GM12891 (cell line): Measurements from ENCODE around the gene RPUSD3. TPM values are rescaled to one million over a fixed set of nuclear protein-coding genes. Genes with fewer than 3 reads are reported as not detected.
A peak's percentile ranks its signal among the peaks of the same experiment; 100 is the strongest.

ENCODE experiments used
- DNase-seq: peaks from one replicate; pipeline ENCODE4 v3.0.0; 2011; ENCODE audit warnings: low spot score; ENCODE audit not compliant: insufficient read length
- FAIRE-seq: peaks from 2 replicates; lab custom pipeline; 2011; peaks lifted over from hg19 to GRCh38; lab: Jason Lieb, UNC
- PAX5 ChIP-seq: IDR thresholded peaks from 2 replicates; pipeline ENCODE4 v1.6.1; 2011; ENCODE audit warnings: low read length, moderate library complexity, mild to moderate bottlenecking; ENCODE audit not compliant: insufficient read depth, severe bottlenecking
- POLR2A ChIP-seq: IDR thresholded peaks from 2 replicates; pipeline ENCODE4 v1.6.1; 2011; ENCODE audit warnings: low read depth, low read length, control low read depth
- POLR2AphosphoS5 ChIP-seq: IDR thresholded peaks from 2 replicates; pipeline ENCODE4 v1.6.1; 2011; ENCODE audit warnings: low read depth, low read length, control low read depth
- POU2F2 ChIP-seq: IDR thresholded peaks from 2 replicates; pipeline ENCODE4 v1.6.1; 2011; ENCODE audit warnings: low read depth, mild to moderate bottlenecking, control low read depth, low read length, moderate library complexity
- SPI1 ChIP-seq: IDR thresholded peaks from 2 replicates; pipeline ENCODE4 v1.6.1; 2011; ENCODE audit warnings: low read depth, low read length, control low read depth
- TAF1 ChIP-seq: IDR thresholded peaks from 2 replicates; pipeline ENCODE4 v1.6.1; 2011; ENCODE audit warnings: low read depth, low read length, control low read depth
- polyA plus RNA-seq: library from polyadenylated mRNA; unstranded; fragments of >200 nt; gene quantifications from one replicate; pipeline ENCODE4 v1.2.1, GENCODE V29; 2012; ENCODE audit warnings: low read depth, missing spikeins, inconsistent platforms; ENCODE audit not compliant: missing spikeins

Gene RPUSD3, protein sequence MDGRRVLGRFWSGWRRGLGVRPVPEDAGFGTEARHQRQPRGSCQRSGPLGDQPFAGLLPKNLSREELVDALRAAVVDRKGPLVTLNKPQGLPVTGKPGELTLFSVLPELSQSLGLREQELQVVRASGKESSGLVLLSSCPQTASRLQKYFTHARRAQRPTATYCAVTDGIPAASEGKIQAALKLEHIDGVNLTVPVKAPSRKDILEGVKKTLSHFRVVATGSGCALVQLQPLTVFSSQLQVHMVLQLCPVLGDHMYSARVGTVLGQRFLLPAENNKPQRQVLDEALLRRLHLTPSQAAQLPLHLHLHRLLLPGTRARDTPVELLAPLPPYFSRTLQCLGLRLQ
- polyA plus RNA-seq = 28.6 TPM

- FAIRE-seq (peak; percentile 85), DNase-seq (peak; percentile 98)
- peak; percentile 42; the same call in 1 of the 2 replicates for TF ChIP-seq POLR2A
- TF ChIP-seq PAX5 = no peak
These were observed at the start of gene RPUSD3 for GRCh38 chr3:9843715-9844438. RPUSD3 (minus strand) TSS chr3:9844008; CDS start chr3:9843990, 18 bp downstream.

- no peak for DNase-seq
- no peak for TF ChIP-seq SPI1
- TF ChIP-seq PAX5 = no peak
- TF ChIP-seq POLR2AphosphoS5 = no peak
- TF ChIP-seq TAF1 = no peak
- FAIRE-seq = peak; percentile 16
These were observed 47.3 kb upstream of the RPUSD3 start for GRCh38 chr3:9891072-9891622.

GRCh38 chr3:9890249-9891071 is 46.7 kb upstream of the RPUSD3 start, which contains the start of gene JAGN1:
JAGN1 (plus strand) TSS chr3:9890610; CDS start chr3:9890723, 113 bp downstream.
- TF ChIP-seq TAF1 = peak; percentile 88
- TF ChIP-seq POU2F2 = peak; percentile 67; the same call in 1 of the 2 replicates
- peak; percentile 86 for TF ChIP-seq POLR2A
- TF ChIP-seq PAX5 = no peak
- peak; percentile 90 for TF ChIP-seq POLR2AphosphoS5
- DNase-seq = peak; percentile 86
- FAIRE-seq = peak; percentile 81

DNA sequence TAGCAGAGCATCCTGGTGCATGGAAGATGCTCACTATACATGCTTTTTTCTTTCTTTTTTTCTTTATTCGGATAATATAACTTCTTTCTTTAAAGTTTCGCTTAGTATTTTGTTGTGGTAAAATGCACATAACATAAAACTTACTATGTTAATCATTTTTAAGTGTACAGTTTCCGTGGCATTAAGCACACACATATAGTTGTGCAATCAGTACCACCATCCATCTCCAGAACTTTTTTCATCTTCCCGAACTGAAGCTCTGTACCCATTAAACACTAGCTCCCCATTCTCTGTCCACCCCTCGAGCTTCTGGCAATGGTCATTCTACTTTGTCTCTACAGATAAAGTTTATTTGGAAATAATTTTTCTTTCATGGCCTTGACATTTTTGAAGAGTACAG is 45.6 kb upstream of the RPUSD3 start:
- TF ChIP-seq POLR2A (no peak), SPI1 (no peak), TAF1 (no peak), PAX5 (no peak), POLR2AphosphoS5 (no peak), POU2F2 (no peak)
- FAIRE-seq (no peak), DNase-seq (no peak)

GRCh38 chr3:9888540-9888939 is 44.7 kb upstream of the RPUSD3 start:
- FAIRE-seq = no peak
- no peak for DNase-seq
- TF ChIP-seq POLR2AphosphoS5 (no peak), TAF1 (no peak), SPI1 (no peak), POLR2A (no peak), PAX5 (no peak), POU2F2 (no peak)

GRCh38 chr3:9887480-9887879 is 43.7 kb upstream of the RPUSD3 start:
- DNase-seq (no peak), FAIRE-seq (no peak)

DNA sequence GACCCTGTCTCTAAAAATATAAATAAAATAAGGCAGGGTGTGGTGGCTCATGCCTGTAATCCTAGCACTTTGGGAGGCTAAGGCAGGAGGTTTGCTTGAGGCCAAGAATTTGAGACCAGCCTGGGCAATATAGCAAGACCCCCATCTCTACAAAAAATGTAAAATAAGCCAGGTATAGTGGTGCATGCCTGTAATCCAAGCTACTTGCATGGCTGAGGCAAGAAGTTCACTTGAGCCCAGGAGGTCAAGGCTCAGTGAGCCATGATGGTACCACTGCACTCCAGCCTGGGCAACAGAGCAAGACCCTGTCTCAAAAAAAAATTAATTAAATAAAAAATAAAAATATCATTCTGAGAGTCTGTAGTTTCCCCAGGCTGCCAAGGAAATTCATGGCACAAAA is 42.5 kb upstream of the RPUSD3 start:
- TF ChIP-seq POLR2AphosphoS5 = no peak
- TF ChIP-seq POU2F2 = no peak
- no peak for TF ChIP-seq TAF1
- TF ChIP-seq POLR2A = no peak
- no peak for TF ChIP-seq SPI1
- TF ChIP-seq PAX5 = no peak
- DNase-seq (no peak), FAIRE-seq (no peak)

More at GRCh38 chr3:9887480-9887879, 43.7 kb upstream of the RPUSD3 start:
- no peak for TF ChIP-seq TAF1
- TF ChIP-seq SPI1 = peak; percentile 63
- TF ChIP-seq PAX5 = no peak

DNA sequence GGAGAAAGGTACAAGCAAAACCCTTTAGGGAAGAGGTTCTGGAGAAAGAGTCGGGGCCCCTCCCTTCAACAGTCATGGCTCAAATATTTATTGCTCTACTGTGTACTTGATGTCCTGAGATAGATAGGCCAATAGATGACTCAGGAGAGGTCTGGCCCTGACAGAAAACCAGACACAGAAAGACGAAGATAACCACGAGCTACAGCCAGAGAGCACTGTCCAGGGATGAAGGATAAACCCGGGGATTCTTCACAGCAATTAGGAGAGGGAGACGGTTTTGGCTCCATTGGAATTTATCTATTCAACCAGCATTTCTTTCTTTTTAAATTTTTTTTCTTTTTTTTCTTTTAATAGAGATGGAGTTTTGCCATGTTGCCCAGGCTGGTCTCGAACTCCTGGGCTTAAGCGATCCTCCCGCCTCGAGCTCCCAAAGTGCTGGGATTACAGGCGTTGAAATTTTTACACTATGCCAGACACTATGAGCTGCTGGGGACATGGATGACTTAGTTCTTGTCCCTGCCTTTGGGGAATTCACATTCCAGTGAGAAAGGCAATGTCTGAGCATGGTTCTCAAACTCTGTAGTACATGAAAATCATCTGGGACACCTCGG is 40.9 kb upstream of the RPUSD3 start:
- TF ChIP-seq POU2F2 (no peak), SPI1 (no peak), POLR2A (no peak), PAX5 (no peak), POLR2AphosphoS5 (no peak), TAF1 (no peak)
- FAIRE-seq (no peak), DNase-seq (no peak)

- FAIRE-seq (no peak), DNase-seq (no peak)
- TF ChIP-seq POU2F2 (no peak), TAF1 (no peak), POLR2AphosphoS5 (no peak), SPI1 (no peak), PAX5 (no peak), POLR2A (no peak)
These were observed 40.1 kb upstream of the RPUSD3 start for GRCh38 chr3:9883706-9884554.
